GM12878 (cell line): ENCODE measurements around the gene YIPF5. TPM values are rescaled to one million over a fixed set of nuclear protein-coding genes. Genes with fewer than 3 reads are reported as not detected.

Source experiments
- ATAC-seq: fragments of 200-7000 bp; cut with Tn5 transposase; 3 replicates; pipeline ENCODE4 v1.9.1; 2020; ENCODE audit warnings: mild to moderate bottlenecking, moderate library complexity
- BruUV-seq: library from RNA; stranded (reverse); fragments of 400-500 nt; replicated peaks from 2 replicates; lab custom pipeline; 2021; lab: Mats Ljungman, UMichigan
- CTCF ChIA-PET: fragments of 300-600 bp; sonication (Branson Sonifier 250); formaldehyde crosslinking; extraction: SDS; loops from one replicate; lab custom pipeline; 2021; ENCODE audit warnings: inconsistent platforms; lab: Yijun Ruan, JAX
- POLR2A ChIA-PET: fragments of 350-600 bp; formaldehyde crosslinking; extraction: SDS; loops from one replicate; lab custom pipeline; 2021; ENCODE audit warnings: inconsistent platforms; lab: Charles Lee
- RAD21 ChIA-PET: fragments of 300-600 bp; sonication (Branson Sonifier 250); formaldehyde crosslinking; loops from one replicate; lab custom pipeline; 2023; ENCODE audit warnings: antibody characterized with exemption; ENCODE audit not compliant: unreplicated experiment; lab: Charles Lee
- SMC1A ChIA-PET: fragments of 300-600 bp; sonication (Branson Sonifier 250); formaldehyde crosslinking; loops from one replicate; lab custom pipeline; 2023; ENCODE audit not compliant: unreplicated experiment, uncharacterized antibody; lab: Charles Lee
- DNase-seq: peaks from one replicate; pipeline ENCODE4 v3.0.0-alpha.2; 2011; ENCODE audit warnings: low read depth, low spot score
- FAIRE-seq: peaks from 3 replicates; lab custom pipeline; 2011; peaks lifted over from hg19 to GRCh38; lab: Jason Lieb, UNC
- H2AFZ ChIP-seq: 2 replicates; pipeline ENCODE4 v1.6.0; 2011; ENCODE audit warnings: low read depth, low read length, control low read depth; ENCODE audit not compliant: control insufficient read depth
- H3K27ac ChIP-seq: 2 replicates; pipeline ENCODE4 v1.5.1; 2011; ENCODE audit warnings: control low read depth; ENCODE audit not compliant: control insufficient read depth, insufficient read depth
- H3K27me3 ChIP-seq, 2 experiments: replicated peaks in 1 of 2; 2 replicates each; pipeline versions ENCODE4 v1.6.0 to v1.6.1; 2011; ENCODE audit warnings: low read length in 1 of 2; ENCODE audit not compliant: control insufficient read depth in 2 of 2, insufficient read depth in 2 of 2
- H3K36me3 ChIP-seq, 2 experiments: 2 replicates each; pipeline ENCODE4 v1.5.1; 2011; ENCODE audit warnings: low read length in 1 of 2; ENCODE audit not compliant: control insufficient read depth in 2 of 2, insufficient read depth in 2 of 2
- H3K4me1 ChIP-seq: 2 replicates; pipeline ENCODE4 v1.6.1; 2011; ENCODE audit warnings: mild to moderate bottlenecking, low read length, moderate library complexity, mixed read lengths; ENCODE audit not compliant: control insufficient read depth, insufficient read depth
- H3K4me2 ChIP-seq: 2 replicates; pipeline ENCODE4 v1.6.0; 2011; ENCODE audit warnings: control low read depth; ENCODE audit not compliant: control insufficient read depth, insufficient read depth
- H3K4me3 ChIP-seq: fragments of 200-600 bp; sonication (generic); 2 replicates; pipeline ENCODE4 v1.5.1; 2016
- H3K79me2 ChIP-seq: 2 replicates; pipeline ENCODE4 v1.6.0; 2011; ENCODE audit warnings: low read length; ENCODE audit not compliant: control insufficient read depth, insufficient read depth
- H3K9ac ChIP-seq: 2 replicates; pipeline ENCODE4 v1.8.0; 2011; ENCODE audit warnings: low read length, control low read depth, mixed read lengths; ENCODE audit not compliant: control insufficient read depth, insufficient read depth
- H3K9me3 ChIP-seq: replicated peaks from 3 replicates; pipeline ENCODE4 v1.5.1; 2011; ENCODE audit warnings: mild to moderate bottlenecking, low read length; ENCODE audit not compliant: control insufficient read depth, insufficient read depth
- H4K20me1 ChIP-seq: 2 replicates; pipeline ENCODE4 v1.6.0; 2011; ENCODE audit not compliant: control insufficient read depth, insufficient read depth
- BCL11A ChIP-seq: IDR thresholded peaks from 2 replicates; pipeline ENCODE4 v1.6.1; 2011; ENCODE audit warnings: low read depth, low read length
- E2F4 ChIP-seq: IDR thresholded peaks from 2 replicates; pipeline ENCODE4 v1.6.1; 2012; ENCODE audit warnings: low read depth, low read length, improper control_type of control experiment
- HCFC1 ChIP-seq: fragments of 150-350 bp; IDR thresholded peaks from 2 replicates; pipeline ENCODE4 v1.6.1; 2014; ENCODE audit warnings: low read length
- HSF1 ChIP-seq: fragments of 150-350 bp; IDR thresholded peaks from 2 replicates; pipeline ENCODE4 v1.6.1; 2014; ENCODE audit warnings: mild to moderate bottlenecking, low read depth, low read length
- IKZF2 ChIP-seq, 2 experiments: fragments of 450-650 bp; IDR thresholded peaks; 2 replicates each; pipeline ENCODE4 v1.6.1; 2017; ENCODE audit warnings: mild to moderate bottlenecking in 2 of 2, moderate library complexity in 2 of 2
- KAT2A ChIP-seq: conservative IDR thresholded peaks from 2 replicates; pipeline ENCODE4 v1.6.1; 2011; ENCODE audit warnings: low read depth, low read length; ENCODE audit not compliant: control insufficient read depth
- MYB ChIP-seq: fragments of 150-350 bp; IDR thresholded peaks from 2 replicates; pipeline ENCODE4 v1.6.1; 2014; ENCODE audit warnings: mild to moderate bottlenecking, low read depth, low read length, borderline replicate concordance
- RFX5 ChIP-seq: IDR thresholded peaks from 2 replicates; pipeline ENCODE4 v1.6.1; 2011; ENCODE audit warnings: low read depth, low read length, improper control_type of control experiment
- ZNF217 ChIP-seq: fragments of 450-650 bp; IDR thresholded peaks from 2 replicates; pipeline ENCODE4 v1.6.1; 2017; ENCODE audit warnings: antibody characterized with exemption, mild to moderate bottlenecking
- in situ Hi-C: fragments of 300-500 bp; cut with MboI; formaldehyde crosslinking; loops from 9 replicates; pipeline ENCODE4 v1.14.3; 2018; ENCODE audit warnings: mixed read lengths
- intact Hi-C: fragments of 100-400 bp; cut with micrococcal nuclease; formaldehyde crosslinking; loops from one replicate; pipeline ENCODE4 v1.14.2; 2022; ENCODE audit not compliant: unreplicated experiment
- polyA plus RNA-seq, 11 experiments: library from polyadenylated mRNA; depleted of rRNA in 4 of 11; unstranded in 6 of 11; stranded (reverse) in 5 of 11; fragments of >200 nt; fragmentation: Nextera tagmentation in 4 of 11; fragmentation: Illumina TruSeq in 1 of 11; extraction: Ambion mirVana in 4 of 11; extraction: Trizol in 1 of 11; gene quantifications; 1 replicate in 1 of 11; 2 replicates in 10 of 11; pipeline versions ENCODE4 v1.2.1 to v1.2.3, GENCODE V29; 2011 to 2016; ENCODE audit warnings: inconsistent platforms in 2 of 11, missing spikeins in 2 of 11, low read depth in 1 of 11
- total RNA-seq, 4 experiments: library from RNA; depleted of rRNA in 3 of 4; stranded (reverse); fragments of >200 nt in 3 of 4; fragmentation: Illumina TruSeq in 1 of 4; extraction: Trizol in 1 of 4; gene quantifications; 2 replicates each; pipeline versions ENCODE4 v1.2.1 to v1.2.3, GENCODE V29; 2013 to 2021
- TF ChIP-seq, protein P1 (sequence below): IDR thresholded peaks from 2 replicates; pipeline ENCODE4 v1.6.1; 2011; ENCODE audit warnings: mild to moderate bottlenecking, low read depth, low read length, moderate library complexity; ENCODE audit not compliant: insufficient replicate concordance

YIPF5 gene
- total and polyA plus RNA-seq, 10 of the 15 experiments (the other 5 are each of a cell fraction or from before 2014, with no cell fraction given) = 19.5 to 50.4 (median 34.3) TPM

DNA sequence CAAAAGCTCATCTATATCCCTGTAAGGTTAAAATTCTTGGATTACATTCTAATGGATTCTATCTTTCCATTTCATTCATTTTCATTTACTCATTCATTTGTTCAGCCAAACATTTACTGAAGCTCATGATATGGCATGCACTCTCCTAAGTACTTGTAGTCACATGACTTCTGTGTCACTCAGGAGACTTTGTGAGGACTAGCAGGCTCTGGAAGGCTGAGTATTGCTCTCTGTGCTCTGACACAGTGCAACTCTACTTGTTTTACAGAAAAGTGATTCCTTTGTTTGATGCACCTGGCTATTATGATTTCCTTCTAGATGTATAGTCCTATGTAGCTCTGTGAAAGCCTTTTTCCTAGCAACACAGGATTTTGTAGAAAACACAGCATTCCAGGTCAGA is 53.0 kb downstream of the YIPF5 start:
- 0 out of 4 replicates have a peak, but pooled peaks cover 0 to 2% of the 10 kb centered on the region in 2 experiments for H3K27me3 ChIP-seq
- H3K36me3 ChIP-seq = no peaks in the 10 kb centered on the region
- ChIA-PET SMC1A (no interaction called here), POLR2A (no interaction called here), RAD21 (no interaction called here)
- H3K27ac ChIP-seq = no peak overlapping the region
- H3K4me2 ChIP-seq = no peak overlapping the region
- ATAC-seq (no peak), FAIRE-seq (no peak)
- H3K79me2 ChIP-seq = no peaks in the 10 kb centered on the region
- in situ Hi-C loops = no loop called here
- no TSS peak for BruUV-seq
- H3K4me1 ChIP-seq = no peaks in the 10 kb centered on the region
- TF ChIP-seq, protein P1, sequence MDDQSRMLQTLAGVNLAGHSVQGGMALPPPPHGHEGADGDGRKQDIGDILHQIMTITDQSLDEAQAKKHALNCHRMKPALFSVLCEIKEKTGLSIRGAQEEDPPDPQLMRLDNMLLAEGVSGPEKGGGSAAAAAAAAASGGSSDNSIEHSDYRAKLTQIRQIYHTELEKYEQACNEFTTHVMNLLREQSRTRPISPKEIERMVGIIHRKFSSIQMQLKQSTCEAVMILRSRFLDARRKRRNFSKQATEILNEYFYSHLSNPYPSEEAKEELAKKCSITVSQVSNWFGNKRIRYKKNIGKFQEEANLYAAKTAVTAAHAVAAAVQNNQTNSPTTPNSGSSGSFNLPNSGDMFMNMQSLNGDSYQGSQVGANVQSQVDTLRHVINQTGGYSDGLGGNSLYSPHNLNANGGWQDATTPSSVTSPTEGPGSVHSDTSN = no peak
- TF ChIP-seq IKZF2 (IDR thresholded peaks at IDR 0.05) (no peak), HCFC1 (no peak), KAT2A (no peak), MYB (no peak), E2F4 (no peak), HSF1 (no peak), ZNF217 (no peak), BCL11A (no peak), RFX5 (no peak)
- TF ChIP-seq, all 136 proteins: peak for 0
- no peak overlapping the region for H3K4me3 ChIP-seq
- CTCF ChIA-PET = interaction anchor here (1.1 to 1.4 kb wide), 2 partner anchors 11 to 33 kb away, joined by 3 to 5 read pairs; no protein-coding TSS in a partner anchor
- no peaks in the 10 kb centered on the region for H4K20me1 ChIP-seq
- H2AFZ ChIP-seq = no peak overlapping the region
- no peak overlapping the region for H3K9ac ChIP-seq
- intact Hi-C loops = no loop called here
- DNase-seq = no peak
- H3K9me3 ChIP-seq = no peaks in the 10 kb centered on the region
